ENCODE measurements around the gene SEC23A. TPM values are rescaled to one million over a fixed set of nuclear protein-coding genes. Genes with fewer than 3 reads are reported as not detected.
A peak's percentile ranks its signal among the peaks of the same experiment; 100 is the strongest.
"Not testable (repeated sequence)": the region's sequence is repeated elsewhere in the genome, so short reads cannot be mapped to it uniquely, and the experiment has no call there.

Gene SEC23A
- 366 and 370 TPM in 2 replicates for total RNA-seq

- peak; percentile 93 for DNase-seq
Measured at GRCh38 chr14:39102969-39103957, at the start of gene SEC23A. SEC23A (minus strand) TSS chr14:39103235; CDS start chr14:39096118, 7,117 bp downstream.

- DNase-seq = no peak
Measured at GRCh38 chr14:39145266-39145966, 42.4 kb upstream of the SEC23A start.

GRCh38 chr14:39143226-39143625, 40.2 kb upstream of the SEC23A start:
- not testable (repeated sequence) for DNase-seq

- DNase-seq = not testable (repeated sequence)
Measured at GRCh38 chr14:39141623-39142022, 38.6 kb upstream of the SEC23A start.

GRCh38 chr14:39140170-39140569, 37.1 kb upstream of the SEC23A start:
- DNase-seq = no peak

GRCh38 chr14:39138440-39138839, 35.4 kb upstream of the SEC23A start:
- no peak for DNase-seq

- DNase-seq = not testable (repeated sequence)
Measured at GRCh38 chr14:39137835-39138234, 34.8 kb upstream of the SEC23A start.

GRCh38 chr14:39122330-39123138, 19.5 kb upstream of the SEC23A start:
- DNase-seq = no peak

- DNase-seq = peak; percentile 97
Measured at GRCh38 chr14:39114073-39114838, 11.2 kb upstream of the SEC23A start, which contains the start of gene GEMIN2. GEMIN2 (plus strand) TSS chr14:39114323; CDS start chr14:39114339, 16 bp downstream.

- DNase-seq = no peak
Measured at GRCh38 chr14:39113685-39114072, 10.6 kb upstream of the SEC23A start.

GRCh38 chr14:39109893-39110715, 7.1 kb upstream of the SEC23A start:
- peak; percentile 16 for DNase-seq

- DNase-seq = no peak
Measured at GRCh38 chr14:39108791-39109190, 5.8 kb upstream of the SEC23A start.

GRCh38 chr14:39107591-39107996, 4.6 kb upstream of the SEC23A start:
- peak; percentile 69 for DNase-seq

- not testable (repeated sequence) for DNase-seq
Measured at GRCh38 chr14:39104078-39104801, 1.2 kb upstream of the SEC23A start.

- DNase-seq = peak; percentile 58
Measured at GRCh38 chr14:39102265-39102968, 618 bp downstream of the SEC23A start.

GRCh38 chr14:39099748-39100147, 3.3 kb downstream of the SEC23A start:
- DNase-seq = no peak

GRCh38 chr14:39099215-39099614, 3.8 kb downstream of the SEC23A start:
- not testable (repeated sequence) for DNase-seq

- DNase-seq = peak; percentile 82
Measured at GRCh38 chr14:39097159-39097558, 5.9 kb downstream of the SEC23A start.

- no peak for DNase-seq
Measured at GRCh38 chr14:39094515-39094914, 8.5 kb downstream of the SEC23A start.
